Jurkat, Clone E6-1 (cell line): ENCODE results near the gene WDR64.
"Not testable (repeated sequence)": the region's sequence is repeated elsewhere in the genome, so short reads cannot be mapped to it uniquely, and the experiment has no call there.

Experiments
- DNase-seq: peaks from one replicate; pipeline ENCODE4 v3.0.0-alpha.2; 2011; ENCODE audit warnings: low read depth, low spot score
- H3K4me3 ChIP-seq: 2 replicates; pipeline ENCODE4 v1.5.1; 2011; ENCODE audit warnings: mild to moderate bottlenecking, low read length, control low read depth, moderate library complexity

WDR64 gene

DNA sequence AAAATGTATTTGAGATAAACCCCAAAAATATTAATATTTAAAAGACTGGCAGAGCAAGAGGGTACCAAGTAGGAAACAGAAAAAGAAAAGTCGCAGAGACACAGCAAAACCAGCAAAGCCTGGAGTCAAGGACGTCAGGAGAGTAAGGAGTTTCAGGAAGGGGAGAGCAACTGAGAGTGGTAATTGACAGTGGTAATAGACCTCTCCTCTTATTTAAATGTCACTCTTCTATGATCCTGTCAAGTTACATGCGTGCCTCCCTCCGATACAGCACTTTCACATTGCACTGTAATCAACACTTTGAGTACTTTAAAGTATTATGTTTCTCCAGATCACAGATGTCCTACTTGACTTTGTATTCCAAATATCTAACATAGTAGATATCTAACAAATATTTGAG, 113.3 kb downstream of the WDR64 start:
- H3K4me3 ChIP-seq: no peak overlapping the region
- DNase-seq: no peak

- no peak overlapping the region for H3K4me3 ChIP-seq
- no peak for DNase-seq
Measured at GRCh38 chr1:241767737-241768136, 115.7 kb downstream of the WDR64 start.

DNA sequence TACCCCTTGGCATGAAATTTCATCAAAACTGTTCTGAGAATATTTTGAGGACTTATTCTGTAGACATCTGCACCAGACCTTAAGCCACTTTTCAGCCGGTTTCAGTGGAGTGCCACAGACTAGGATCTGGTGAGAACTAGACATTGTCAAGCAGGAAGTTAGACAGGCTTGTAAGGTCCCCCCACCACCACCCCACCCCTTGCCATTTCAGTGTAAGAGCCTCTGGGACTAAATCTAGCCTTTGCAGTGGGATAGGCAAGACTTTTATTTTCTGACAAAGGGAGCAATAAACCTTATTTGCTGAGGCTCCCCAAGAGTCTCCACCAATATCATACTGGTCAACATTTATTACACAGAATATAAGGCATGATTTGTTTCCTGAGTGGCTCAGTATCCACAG, 118.0 kb downstream of the WDR64 start:
- no peak for DNase-seq
- no peak overlapping the region for H3K4me3 ChIP-seq

DNA sequence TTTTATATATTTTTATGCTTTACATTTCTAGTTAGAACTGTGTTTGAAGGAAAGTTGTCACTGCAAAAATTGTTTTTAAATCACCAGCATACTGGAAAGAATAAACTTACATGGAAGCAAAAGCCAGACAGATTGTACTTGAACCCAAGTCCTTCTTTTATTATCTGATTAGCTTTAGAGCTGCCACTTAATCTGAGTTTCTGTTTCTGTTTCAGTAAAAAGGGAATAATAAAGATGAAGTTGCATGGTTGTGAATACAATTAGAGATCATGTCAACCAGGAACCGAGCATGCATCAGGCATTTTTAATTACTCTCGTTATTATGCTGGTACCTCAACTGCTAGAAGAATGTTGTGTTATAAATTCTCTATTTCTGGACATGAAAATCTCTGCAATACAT, 119.0 kb downstream of the WDR64 start:
- H3K4me3 ChIP-seq: no peak overlapping the region
- DNase-seq: no peak

GRCh38 chr1:241772932-241773500, 120.9 kb downstream of the WDR64 start:
- no peak for DNase-seq
- H3K4me3 ChIP-seq: no peak overlapping the region

DNA sequence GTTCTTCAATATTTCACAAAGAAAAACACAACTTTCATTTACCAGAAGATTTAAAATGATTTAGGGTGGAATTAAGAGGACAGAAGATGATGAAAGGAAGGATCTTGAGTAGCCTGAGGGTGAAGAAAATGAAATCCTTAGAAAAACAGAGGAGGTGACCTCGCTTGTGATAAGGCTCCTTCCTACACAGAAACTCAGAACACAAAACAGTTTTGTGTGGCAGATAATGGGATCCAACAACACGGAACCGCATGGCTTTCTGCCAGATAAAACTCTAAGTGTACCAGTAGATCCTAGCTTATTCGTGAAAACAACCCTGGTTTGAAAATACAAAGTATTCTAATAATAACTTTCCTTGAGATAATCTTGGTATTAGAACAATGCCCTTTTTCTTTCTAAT, 121.9 kb downstream of the WDR64 start:
- H3K4me3 ChIP-seq: no peak overlapping the region
- no peak for DNase-seq

DNA sequence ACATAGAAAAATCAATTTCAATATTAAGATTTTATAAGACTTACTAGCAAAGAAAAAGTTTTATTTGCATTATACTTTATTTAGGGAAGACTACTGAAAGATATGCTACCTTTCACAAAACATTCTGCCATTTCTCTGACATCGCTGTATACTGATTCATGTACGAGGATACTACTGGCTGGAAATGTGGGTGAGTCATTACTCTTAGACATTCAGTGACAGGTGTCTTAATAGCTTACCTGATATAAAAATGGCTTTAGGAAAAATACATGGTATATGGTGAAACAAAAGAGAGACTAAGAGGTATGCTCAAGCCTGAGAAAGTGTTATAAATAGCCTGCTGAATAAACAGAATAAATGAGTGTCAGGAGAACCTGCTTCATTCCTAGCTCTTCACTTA, 122.9 kb downstream of the WDR64 start:
- H3K4me3 ChIP-seq: no peak overlapping the region
- no peak for DNase-seq

GRCh38 chr1:241776911-241777310, 124.8 kb downstream of the WDR64 start:
- no peak overlapping the region for H3K4me3 ChIP-seq
- no peak for DNase-seq

GRCh38 chr1:241778117-241778516, 126.0 kb downstream of the WDR64 start:
- H3K4me3 ChIP-seq: no peak overlapping the region
- DNase-seq: no peak

DNA sequence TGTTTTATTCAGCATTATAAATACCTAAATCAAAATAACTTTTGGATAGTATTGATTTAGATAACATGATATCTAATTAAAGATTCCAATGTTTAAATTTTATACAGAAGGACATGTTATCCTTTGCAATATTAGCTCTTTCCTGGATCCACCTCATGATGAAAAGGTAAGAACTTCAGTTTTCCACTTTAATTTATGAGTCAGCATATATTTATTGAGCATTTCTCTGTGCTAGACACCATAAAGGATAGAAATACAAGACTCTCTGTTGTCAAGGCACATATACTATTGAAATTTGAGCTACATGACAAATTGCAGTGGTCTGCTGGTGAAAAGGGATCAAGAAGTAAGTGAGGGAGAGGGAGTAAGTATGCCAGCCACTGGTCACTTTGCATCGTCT, 127.8 kb downstream of the WDR64 start:
- H3K4me3 ChIP-seq: no peak overlapping the region
- DNase-seq: no peak

GRCh38 chr1:241782396-241782795, 130.3 kb downstream of the WDR64 start:
- H3K4me3 ChIP-seq: no peak overlapping the region
- no peak for DNase-seq

DNA sequence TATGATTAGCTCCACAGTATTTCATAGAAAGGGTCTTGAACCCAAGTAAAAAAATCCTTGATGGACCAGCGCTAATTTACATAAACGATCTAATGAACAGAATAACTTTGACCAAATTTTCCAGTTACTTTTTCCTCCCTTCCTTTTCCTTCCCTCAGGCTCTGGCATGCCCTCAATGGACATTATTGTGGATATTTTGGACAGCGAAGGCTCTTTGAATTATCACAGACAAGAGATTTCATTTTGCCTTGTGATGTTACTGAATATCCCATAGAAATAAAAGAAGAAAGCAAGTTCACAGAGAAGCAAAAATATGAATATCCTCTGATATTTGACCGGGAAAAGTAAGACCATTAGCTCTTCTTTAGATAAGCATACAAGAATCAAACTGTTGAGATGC, 135.6 kb downstream of the WDR64 start:
- no peak overlapping the region for H3K4me3 ChIP-seq
- no peak for DNase-seq

DNA sequence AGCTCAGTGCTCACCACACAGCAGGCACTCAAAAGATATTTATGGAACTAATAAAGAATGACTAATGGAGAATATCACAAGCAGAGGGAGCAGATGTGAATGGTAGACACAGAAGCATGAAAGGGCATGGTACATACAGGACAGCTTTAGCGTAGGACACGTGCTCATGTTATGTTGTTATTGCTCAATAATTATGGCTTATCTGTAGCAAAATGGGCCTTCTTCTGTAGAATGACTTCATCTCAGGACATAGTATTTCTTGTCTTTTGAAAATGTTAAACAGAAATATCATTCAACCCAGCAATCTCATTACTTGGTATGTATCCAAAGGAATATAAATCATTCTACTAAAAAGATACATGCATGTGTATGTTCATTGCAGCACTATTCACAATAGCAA, 137.0 kb downstream of the WDR64 start:
- no peak overlapping the region for H3K4me3 ChIP-seq
- DNase-seq: no peak

- no peak for DNase-seq
- no peak overlapping the region for H3K4me3 ChIP-seq
Measured at GRCh38 chr1:241799416-241799815, 147.3 kb downstream of the WDR64 start.

- no peak overlapping the region for H3K4me3 ChIP-seq
- no peak for DNase-seq
Measured at GRCh38 chr1:241800640-241801039, 148.6 kb downstream of the WDR64 start.

GRCh38 chr1:241802863-241803262, 150.8 kb downstream of the WDR64 start:
- no peak overlapping the region for H3K4me3 ChIP-seq
- DNase-seq: no peak

DNA sequence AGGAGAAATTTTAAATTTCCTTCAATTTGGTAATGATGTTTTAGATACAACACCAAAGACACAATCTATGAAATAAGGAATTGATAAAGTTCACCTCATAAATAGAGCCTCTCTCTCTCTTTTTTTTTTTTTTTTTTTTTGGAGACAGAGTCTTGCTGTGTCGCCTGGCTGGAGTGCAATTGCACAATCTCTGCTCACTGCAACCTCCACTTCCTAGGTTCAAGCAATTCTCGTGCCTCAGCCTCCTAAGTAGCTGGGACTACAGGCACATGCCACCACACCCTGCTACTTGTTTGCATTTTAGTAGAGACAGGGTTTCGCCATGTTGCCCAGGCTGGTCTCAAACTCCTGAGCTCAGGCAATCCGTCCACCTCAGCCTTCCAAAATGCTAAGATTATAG, 152.6 kb downstream of the WDR64 start:
- not testable (repeated sequence) for H3K4me3 ChIP-seq, DNase-seq

DNA sequence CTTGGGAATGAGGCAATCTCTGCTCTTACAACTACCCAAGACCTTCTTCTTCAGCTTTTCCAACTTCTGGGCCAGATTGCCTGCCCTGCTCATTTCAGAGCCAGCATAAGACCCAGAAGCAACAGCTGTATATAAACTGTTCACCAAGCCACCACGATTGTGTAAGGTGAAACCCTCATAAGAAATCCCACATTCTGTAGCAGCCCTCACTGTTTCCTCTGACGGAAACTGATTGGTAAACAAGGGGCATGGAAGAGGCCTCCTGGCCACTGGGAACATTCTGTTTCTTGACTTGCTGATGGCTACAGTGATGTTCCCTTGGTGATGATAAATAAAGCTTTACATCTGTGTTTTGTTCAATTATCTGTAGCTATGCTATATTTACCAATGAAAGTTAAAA, 156.2 kb downstream of the WDR64 start:
- H3K4me3 ChIP-seq: no peak overlapping the region
- DNase-seq: no peak

DNA sequence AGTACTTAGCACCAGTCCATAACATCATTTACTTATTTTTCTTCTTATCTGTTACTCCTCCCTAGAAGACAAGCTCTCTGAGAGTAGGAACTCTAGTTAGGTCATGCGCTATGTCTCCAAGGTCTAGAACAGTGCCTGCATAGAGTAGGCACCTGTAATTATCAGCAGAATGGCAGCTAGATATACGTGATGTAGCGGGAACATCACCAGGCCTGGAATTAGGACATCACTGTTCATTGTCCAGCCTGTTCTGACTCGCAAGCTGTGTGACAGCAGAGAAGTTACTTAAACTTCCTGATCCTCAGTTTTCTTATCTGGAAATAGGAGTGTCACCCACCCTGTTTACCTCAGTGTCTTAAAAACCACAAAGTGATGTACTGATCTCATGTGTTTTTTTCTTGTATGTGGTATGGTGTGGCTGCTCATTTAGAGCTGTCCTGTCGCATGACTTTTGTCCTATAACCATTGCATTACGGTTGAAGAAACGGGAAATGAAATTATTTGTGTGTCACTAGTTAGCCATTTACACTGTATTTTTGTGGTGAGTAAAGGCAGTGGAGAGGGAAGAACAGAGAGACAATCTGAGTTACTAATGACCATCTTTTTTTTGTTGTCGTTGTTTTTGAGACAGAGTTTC, 158.8 kb downstream of the WDR64 start:
- no peak for DNase-seq
- H3K4me3 ChIP-seq: no peak overlapping the region

DNA sequence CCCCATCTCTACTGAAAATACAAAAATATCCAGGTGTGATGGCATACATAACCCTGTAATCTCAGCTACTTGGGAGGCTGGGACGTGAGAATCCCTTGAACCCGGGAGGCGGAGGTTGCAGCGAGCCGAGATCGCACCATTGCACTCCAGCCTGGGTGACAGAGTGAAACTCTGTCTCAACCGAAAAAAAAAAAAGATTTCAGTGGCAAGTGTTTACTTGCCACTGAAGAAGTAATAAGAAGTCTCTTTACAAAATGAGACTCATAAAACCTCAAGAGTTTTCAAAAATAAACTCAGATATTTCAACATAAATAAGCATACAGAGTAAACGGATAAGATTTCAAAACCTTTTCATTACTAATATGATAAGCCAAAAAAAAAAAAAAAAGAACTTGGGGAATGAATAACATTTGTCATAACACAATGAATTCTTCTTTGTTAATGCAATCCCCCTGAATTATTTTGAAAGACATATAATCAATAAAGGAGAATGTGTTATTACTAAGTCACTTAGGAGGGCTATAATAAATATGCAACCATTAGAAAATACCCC, 161.8 kb downstream of the WDR64 start:
- H3K4me3 ChIP-seq: no peak overlapping the region
- DNase-seq: no peak

DNA sequence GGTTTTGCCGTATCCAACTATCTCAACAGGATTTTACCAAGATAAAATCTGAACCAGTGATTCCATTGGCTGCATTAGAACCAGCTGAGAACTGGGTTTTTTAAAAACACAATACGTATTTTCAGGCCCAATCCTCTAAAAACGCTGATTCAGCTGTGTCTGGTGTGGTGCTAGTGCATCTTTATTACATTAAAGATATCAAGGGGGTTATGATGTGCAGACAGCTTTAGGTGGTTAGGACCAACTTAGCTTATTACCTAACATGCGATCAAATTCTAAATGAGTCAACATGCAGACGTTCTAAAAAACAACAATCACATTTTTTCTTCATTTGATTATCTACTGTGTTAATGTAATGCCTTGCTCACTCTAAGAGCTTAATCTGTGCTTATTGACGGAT, 163.9 kb downstream of the WDR64 start:
- H3K4me3 ChIP-seq: no peak overlapping the region
- DNase-seq: no peak
